Endothelial cell of umbilical vein (primary cell): ENCODE data around the gene LRRC4B.

Experiments
- EZH2 ChIP-seq: IDR thresholded peaks from 2 replicates; pipeline ENCODE4 v1.6.1; 2012; ENCODE audit warnings: borderline replicate concordance, low read depth, mild to moderate bottlenecking, moderate library complexity, low read length, inconsistent platforms; ENCODE audit not compliant: severe bottlenecking
- FOS ChIP-seq: IDR thresholded peaks from 2 replicates; pipeline ENCODE4 v1.6.1; 2011; ENCODE audit warnings: mild to moderate bottlenecking, low read length, moderate library complexity, borderline replicate concordance; ENCODE audit not compliant: insufficient read depth
- GATA2 ChIP-seq: IDR thresholded peaks from 2 replicates; pipeline ENCODE4 v1.7.0; 2011; ENCODE audit warnings: low read depth, mild to moderate bottlenecking, moderate library complexity, mixed read lengths, low read length; ENCODE audit not compliant: insufficient read length, insufficient read depth
- JUN ChIP-seq: IDR thresholded peaks from 2 replicates; pipeline ENCODE4 v1.6.1; 2011; ENCODE audit warnings: borderline replicate concordance, low read depth; ENCODE audit not compliant: insufficient read length, insufficient read depth
- MYC ChIP-seq: IDR thresholded peaks from one replicate; pipeline ENCODE4 v1.6.1; 2011; ENCODE audit warnings: mild to moderate bottlenecking, low read depth, low read length
- POLR2A ChIP-seq: IDR thresholded peaks from 2 replicates; pipeline ENCODE4 v1.6.1; 2012; ENCODE audit warnings: low read depth, mild to moderate bottlenecking, control low read depth, low read length
- POLR2AphosphoS5 ChIP-seq: IDR thresholded peaks from 2 replicates; pipeline ENCODE4 v1.6.1; 2012; ENCODE audit warnings: low read depth, mild to moderate bottlenecking, control low read depth, low read length, moderate library complexity; ENCODE audit not compliant: insufficient read depth
- TF ChIP-seq, protein P1 (sequence below), 2 donors: IDR thresholded peaks; 1 replicate in 1 of 2; 2 replicates in 1 of 2; pipeline ENCODE4 v1.5.1; 2011; ENCODE audit warnings: low read length in 2 of 2, mild to moderate bottlenecking in 2 of 2, moderate library complexity in 2 of 2, control low read depth in 1 of 2, inconsistent platforms in 1 of 2, low read depth in 1 of 2; ENCODE audit not compliant: insufficient read depth in 1 of 2; ENCODE audit errors: extremely low read depth in 1 of 2
- TF ChIP-seq, protein P2 (sequence below): IDR thresholded peaks from 2 replicates; pipeline ENCODE4 v1.6.1; 2011; ENCODE audit not compliant: insufficient read depth, insufficient read length

GRCh38 chr19:50476224-50476906 is 91.9 kb downstream of the LRRC4B start, which contains the start of the genes EMC10 and GARIN5A:
- TF ChIP-seq, protein P1, sequence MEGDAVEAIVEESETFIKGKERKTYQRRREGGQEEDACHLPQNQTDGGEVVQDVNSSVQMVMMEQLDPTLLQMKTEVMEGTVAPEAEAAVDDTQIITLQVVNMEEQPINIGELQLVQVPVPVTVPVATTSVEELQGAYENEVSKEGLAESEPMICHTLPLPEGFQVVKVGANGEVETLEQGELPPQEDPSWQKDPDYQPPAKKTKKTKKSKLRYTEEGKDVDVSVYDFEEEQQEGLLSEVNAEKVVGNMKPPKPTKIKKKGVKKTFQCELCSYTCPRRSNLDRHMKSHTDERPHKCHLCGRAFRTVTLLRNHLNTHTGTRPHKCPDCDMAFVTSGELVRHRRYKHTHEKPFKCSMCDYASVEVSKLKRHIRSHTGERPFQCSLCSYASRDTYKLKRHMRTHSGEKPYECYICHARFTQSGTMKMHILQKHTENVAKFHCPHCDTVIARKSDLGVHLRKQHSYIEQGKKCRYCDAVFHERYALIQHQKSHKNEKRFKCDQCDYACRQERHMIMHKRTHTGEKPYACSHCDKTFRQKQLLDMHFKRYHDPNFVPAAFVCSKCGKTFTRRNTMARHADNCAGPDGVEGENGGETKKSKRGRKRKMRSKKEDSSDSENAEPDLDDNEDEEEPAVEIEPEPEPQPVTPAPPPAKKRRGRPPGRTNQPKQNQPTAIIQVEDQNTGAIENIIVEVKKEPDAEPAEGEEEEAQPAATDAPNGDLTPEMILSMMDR (IDR thresholded peaks at IDR 0.05; ENCODE audit: extremely low read depth in 1 of 2, insufficient read depth in 1 of 2, low read depth in 1 of 2, low read length in 2 of 2) = no peak
- TF ChIP-seq POLR2A = peak; percentile 96
- no peak for TF ChIP-seq MYC
- peak; percentile 93 for TF ChIP-seq POLR2AphosphoS5
- TF ChIP-seq, protein P2, sequence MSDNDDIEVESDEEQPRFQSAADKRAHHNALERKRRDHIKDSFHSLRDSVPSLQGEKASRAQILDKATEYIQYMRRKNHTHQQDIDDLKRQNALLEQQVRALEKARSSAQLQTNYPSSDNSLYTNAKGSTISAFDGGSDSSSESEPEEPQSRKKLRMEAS = peak; percentile 14
- TF ChIP-seq GATA2 = no peak
- no peak for TF ChIP-seq FOS
- no peak for TF ChIP-seq EZH2
- TF ChIP-seq JUN = peak; percentile 77
